Left forelimb (tissue), 1 donor: ENCODE measurements around the gene CHAT.
A peak's percentile ranks its signal among the peaks of the same experiment; 100 is the strongest.

Source experiments
- DNase-seq: peaks from one replicate; pipeline ENCODE4 v3.0.0-alpha.2; 2018; ENCODE audit warnings: low spot score

Gene CHAT

DNA sequence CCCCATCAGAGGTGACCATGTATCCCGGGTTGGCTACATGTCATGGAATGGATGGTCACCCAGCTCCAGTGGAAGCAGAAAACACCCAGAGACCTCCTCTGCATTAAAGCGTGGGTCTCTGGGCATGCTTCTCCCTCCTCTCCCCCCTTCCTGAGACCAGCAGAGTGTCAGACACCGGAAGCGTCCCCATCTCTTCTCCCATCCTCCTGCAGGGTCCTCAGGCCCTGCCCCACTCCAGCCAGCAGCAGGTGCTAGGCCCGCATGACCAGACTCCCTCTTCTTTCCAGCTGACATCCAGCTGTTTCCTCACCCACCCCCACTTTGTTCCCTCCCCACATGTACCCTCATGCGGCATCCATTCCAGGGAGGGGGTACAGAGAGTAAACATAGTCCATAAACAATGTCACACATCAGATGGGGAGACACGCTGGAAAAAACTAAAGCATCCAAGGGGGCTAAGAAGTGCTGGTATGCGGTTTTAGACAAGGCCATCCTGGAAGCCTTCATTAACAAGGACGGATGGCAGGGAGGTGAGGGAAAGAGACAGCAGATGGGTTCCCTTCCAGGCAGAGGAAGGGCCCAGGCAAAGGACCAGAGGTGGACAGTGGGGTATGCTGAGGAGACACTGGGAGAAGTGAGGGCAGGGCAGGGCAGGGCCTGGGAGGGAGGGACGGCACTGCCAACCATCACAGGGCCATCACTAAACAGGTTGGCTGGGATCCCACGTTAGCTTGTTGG lies 16.2 kb upstream of the CHAT start:
- DNase-seq: peak; percentile 41

DNA sequence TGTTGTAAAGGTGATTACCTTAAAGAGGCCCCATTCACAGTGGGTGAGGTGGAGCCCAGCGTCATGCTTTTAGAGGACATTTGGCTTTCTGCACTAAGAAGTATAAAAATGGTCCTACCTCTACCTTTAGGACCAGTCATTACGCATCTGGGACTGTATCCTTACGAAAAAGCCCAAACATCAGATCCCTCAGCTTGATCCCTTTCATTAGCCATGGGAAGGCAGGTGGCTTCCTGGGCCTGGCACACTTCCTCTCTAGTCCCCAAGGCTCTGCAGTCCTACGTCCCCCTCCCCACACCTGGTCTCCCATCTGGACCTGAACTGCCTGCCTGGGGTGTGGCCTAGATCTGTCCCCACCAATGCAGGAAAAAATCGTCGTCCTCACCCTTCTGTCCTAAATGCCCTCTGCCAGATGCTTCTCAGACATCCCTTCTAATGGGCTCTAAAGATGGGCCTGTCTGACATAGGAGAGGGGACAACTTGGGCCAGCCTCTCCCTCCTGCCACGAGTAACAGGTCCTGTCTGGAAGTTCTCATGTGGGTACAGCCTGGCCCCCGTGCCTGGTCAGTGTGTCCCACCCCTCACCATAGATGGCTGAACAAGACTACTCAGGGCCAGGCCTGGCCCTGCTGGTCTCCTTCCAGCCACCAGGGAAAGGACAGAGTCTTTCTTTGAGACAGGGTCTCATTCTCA lies 15.5 kb upstream of the CHAT start:
- DNase-seq: peak; percentile 34

DNA sequence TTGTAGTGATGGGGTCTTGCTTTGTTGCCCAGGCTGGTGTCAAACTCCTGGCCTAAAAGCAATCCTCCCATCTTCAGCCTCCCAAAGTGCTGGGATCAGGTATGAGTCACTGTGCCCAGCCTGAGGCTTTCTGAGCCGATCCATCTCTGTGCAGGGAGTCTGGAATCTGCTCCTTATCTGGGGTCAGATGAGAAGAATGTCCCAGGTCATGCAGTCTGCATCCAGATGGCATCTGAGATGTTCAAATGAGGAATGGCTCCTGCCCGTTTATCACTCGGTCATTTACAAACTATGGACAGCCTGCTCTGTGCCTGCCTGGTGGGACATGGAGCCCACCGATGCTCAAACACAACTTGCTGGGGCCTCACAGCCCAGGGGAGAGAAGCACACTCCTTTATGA lies 14.9 kb upstream of the CHAT start:
- no peak for DNase-seq

DNA sequence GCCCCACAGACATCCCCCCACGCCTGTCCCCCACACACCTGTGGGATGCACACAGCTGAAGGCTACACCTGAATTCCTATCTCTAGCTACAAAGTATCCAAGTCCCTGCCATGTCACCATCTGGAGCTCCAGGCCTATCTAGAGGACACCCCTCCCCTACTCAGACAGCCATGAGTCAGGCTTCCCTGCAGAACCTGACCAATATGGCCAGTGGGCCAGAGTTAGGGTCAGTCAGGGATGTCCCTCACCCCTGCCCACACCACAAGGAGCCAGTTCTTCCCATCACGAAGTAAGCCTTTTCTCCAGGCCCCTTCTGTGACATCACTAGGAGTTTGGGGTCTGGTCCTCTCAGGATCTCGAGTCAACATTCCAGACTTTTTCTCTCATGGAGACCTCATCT lies 14.3 kb upstream of the CHAT start:
- peak; percentile 54 for DNase-seq

DNA sequence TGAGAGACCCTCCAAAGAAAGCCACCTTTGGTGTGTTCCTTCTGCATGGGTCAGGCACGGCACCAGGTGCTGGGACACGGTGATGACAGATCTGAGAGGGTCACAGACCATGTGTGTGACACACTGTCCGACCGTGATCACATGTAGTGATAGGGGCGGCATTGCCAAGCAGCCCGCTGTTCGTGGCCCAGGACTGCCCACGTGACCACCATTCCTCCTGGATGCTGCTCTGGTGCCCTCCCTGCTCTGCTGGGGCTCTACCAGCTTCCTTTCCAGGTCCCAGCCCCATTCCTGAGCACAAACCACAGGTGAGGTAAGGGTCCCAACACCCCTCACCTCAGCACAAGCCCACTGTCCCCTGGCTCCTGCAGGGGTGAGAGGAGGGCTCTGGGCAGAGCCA lies 13.8 kb upstream of the CHAT start:
- peak; percentile 40 for DNase-seq

DNA sequence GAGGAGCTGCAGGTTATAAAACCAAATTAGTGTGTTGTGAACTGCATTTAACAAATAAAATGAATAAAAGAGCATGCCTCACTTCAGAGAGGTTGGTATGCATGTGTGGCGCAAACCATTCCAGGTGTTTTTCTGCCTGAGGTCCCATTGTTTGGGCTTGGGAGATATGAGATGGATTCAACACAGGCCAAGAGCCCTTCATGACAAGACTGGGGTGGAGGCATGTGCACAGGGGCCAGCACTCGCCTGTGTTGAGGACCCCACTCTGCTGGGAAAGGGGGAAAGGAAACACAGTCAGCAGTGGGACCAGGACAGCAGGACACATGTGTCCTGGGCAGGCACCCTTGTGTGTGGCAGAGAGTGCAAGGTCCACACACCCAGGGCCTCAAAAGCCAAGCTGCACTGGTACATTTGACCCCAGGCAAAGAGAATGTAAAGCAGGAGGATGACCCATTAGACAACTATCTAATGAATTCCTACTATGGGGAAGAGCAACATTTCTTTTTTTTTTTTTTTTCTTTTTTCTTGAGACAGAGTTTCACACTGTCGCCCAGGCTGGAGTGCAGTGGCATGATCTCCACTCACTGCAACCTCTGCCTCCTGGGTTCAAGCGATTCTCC lies 12.9 kb upstream of the CHAT start:
- DNase-seq: peak; percentile 47

DNA sequence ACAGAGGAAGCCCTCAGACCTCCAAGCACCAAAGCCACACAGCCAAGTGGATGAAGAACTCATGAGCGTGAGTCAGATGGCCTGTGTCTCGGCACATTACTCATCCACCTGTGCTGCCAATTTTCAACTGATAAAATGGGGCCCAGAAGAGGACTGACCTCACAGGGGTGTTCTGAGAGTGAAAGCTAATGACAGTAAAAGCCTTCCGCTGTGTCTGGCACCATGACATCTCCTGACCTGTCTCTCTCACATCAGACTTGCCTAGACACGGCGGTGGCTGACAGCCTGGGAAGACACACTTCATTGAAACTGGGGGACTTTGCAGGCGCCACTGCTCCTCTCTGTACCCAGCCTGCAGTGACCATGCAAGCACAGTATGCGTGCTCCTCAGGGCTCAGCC lies 12.0 kb upstream of the CHAT start:
- DNase-seq: no peak

DNA sequence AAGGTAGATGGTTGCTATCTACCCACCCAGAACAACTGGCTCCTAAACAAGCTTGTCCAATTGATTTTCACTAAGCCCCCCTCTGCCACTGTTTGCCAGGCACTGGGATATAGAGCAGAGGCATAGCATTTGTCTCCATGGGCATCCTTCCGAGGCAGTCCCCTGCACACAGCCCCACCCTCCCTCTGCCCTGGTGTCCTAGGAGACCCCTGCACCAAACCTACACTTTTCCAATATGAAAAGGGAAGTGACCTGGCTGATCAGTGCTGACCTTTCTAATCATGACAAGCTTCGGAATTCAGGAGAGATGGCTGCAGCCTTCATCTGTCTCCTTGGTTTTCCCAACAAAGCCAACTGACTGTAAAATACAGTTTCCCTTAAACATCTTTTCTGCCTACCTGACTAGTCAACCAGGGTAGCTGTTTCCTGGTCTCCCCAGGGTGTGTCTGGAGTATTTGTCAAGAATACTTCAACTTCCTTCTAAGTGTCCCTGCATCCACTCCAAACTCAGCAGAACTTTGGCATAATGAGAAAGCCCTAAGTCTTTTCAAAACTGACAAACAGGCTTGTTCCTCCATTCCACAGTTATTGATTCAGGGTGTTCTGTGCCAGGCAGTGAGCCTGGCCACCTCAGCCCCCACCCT lies 11.3 kb upstream of the CHAT start:
- peak; percentile 40 for DNase-seq

DNA sequence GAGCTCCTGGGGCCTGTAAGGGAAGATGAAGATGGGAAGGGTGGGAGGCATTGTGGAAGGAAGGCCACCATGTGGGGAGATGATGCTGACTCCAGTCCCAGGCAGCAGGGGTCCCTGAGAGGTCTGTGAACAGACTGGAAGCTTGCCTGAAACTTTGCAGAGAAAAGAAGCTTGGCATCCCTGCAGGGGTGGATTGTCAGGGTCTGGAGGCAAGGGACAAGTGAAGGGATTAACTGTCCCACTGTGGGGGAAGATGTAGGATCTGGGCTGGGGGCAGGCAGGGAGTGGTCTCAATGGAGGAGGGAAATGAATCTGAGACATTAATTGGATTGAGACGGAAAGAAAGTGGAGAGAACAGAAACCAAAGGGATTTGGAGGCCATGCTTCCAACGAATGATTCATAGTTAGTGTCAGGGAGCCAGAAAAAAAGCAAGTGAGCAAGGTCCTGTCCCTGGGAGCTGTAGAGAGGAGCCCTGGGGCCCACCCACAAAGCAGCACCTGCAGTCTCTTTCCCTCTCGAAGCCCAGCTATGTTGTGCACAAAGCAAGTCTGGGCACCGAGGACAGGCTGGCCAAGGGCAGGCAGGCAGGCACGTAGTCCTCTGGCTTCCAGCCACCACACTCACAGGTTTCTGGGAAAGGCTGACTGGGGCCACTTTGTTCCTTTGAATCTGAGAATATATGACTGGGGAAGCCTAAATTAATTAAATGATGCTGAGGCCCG lies 8.5 kb upstream of the CHAT start:
- DNase-seq: no peak

DNA sequence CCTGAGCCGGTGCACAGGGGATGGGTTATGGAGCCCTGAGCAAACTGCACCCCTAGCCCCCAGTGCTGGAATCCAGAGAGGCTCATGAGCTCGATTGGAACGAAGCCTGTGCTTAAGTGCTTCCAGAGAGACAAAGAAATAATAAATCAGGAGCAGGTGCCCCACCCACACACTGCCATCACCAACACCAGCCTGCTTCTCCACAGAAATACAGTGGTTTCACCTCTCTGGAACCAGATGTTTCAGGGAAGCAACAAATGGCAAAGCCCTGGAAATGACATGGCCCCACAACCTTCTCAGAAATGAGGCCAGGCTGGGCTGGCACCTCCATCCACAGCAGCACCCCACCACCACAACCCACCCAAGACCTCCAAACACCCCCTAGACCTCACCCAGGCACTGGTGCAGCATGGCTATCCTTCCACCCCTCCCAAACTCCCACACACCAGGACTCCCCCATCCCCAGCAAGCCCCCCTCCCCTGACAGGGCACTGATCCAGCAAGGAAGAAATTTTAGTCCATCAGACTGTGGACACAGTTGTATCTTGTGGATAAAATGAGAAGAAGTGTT lies 7.8 kb upstream of the CHAT start:
- peak; percentile 52 for DNase-seq

DNA sequence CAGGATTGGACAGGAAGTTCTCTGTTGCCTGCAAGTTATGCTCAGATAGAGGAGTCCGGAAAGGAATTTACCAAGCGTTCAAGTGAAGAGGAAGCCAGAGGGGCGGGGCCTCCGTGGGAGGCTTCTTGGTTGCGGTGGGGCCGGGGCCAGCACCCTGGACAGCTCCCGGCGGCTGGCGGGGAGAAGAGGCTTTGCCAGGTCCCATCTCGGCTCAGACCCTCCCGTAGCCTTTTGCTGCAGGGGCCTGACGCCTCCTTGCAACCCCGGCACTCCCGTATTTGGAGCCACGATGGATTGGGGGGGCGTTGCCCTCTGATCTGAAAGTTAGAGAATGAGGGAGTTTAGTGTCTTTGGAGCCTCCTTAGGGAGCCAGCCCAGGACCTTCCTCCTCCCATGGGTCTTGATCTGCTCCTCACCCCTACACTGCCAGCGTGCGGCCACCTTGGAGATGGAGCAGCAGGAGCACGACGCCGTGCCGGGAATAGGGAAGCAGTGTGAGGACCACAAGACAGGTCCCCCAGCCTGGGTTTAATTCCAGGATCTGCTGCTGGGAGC lies 6.8 kb upstream of the CHAT start:
- peak; percentile 84 for DNase-seq

DNA sequence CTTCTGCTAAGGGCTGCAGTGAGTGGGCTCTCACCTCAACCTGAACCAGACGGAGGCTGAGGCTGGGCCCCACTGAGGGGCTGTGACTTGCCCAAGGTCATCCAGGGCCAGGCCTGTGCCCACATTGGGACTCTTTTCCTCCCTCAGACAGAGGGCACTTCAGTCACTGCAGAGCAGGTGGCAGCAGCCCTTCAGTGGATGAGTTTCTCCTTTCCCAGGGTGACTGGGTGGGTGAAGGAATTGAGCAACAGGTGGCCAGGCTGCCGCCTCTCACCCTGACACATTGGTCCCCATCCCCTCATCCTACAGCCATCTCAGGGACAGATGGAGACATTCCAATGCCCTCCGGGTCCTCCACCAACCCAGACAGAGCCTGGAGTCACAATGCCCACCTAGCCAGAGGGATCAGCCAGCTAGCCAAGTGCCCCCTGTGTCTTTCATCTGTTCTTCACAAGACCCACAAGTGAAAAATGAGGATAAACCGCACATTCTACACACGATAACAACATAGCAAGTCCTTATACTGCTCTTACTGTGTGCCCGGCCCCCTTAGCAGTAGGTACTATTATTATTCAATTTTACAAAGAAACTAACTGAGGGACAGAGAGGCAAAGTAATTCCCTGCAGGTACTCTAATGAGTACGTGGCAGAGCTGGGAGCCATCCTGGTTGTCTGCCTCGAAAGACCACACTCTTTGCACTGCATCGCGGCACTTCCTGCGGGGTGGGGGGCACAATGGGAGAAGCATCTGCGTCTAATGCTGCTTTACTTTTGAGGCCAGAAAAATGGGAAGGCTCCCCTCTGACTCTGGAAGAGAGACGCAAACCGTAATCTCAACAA lies 5.5 kb upstream of the CHAT start:
- DNase-seq: peak; percentile 55

DNA sequence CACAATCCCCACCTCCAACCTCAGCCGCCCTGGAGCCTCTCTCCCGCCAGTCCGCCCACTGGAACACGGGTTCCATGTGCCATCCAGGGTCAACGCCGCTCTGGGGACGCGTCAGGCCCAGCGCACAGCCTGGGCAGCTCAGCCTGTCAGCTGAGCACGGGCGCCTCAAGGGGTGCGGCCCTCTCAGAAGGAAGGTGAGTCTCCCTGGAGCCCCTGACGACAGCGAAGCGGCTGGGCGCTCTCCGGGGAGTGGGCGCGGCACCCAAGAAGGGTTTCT lies 4.9 kb upstream of the CHAT start:
- DNase-seq: peak; percentile 41

DNA sequence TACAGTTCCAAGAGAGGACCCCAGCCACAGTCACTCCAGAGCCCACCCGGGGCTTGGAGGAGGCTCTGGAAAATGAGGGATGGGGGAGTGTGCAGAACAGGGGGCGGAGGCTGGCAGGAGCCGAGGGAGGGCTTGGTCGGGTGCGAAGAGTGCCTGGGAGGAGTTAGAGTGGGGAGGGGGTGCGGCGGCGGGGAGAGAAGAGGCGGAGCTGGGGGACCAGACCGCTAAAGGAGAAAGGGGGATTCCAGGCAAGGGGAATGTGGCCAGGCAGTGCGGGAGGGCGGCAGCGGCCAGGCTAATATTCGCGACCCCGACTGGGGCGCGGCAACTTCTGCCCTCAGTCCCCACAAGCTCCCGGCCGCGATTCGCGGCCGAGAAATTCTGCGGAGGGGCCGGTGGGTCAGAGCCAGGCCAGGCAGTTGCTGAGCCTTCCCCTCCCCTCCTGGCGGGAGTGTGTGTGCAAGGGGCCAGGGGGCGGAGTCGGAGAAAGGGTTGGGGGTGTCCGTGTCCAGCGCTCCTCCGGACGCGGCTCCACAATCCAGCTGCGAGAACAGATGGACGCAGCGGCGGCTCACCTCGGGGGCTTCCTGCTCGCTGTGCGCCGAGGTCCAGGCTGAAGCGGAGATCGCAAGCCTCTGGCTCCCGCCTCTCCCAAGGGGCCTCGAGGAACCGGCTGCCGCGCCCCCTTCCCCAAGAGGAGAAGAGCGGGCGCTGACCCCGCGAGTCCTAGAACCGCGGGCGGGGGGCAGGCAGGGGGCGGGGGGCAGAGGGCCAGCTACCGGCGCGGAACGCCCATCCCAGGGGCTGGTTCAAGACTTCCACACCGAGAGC lies 4.3 kb upstream of the CHAT start:
- DNase-seq: peak; percentile 64

DNA sequence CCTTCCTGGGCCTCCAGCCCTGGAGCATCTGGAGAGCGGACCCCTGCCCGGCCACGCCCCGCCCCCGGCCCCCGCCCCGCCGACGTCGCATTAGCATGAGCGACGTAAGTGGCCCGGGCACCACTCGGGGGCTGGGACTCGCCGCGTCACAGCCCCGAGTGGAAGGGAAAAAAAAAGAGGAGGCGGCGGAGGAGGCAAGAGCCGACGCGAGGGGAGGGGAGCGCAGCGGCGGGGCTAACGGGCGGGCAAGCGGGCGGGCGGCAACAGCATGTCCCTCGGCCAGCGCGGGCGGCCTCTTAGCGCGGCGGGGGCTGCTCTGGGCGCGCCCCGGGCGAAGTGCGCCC lies 3.8 kb upstream of the CHAT start, which contains the start of gene SLC18A3:
Gene SLC18A3, plus strand, starts transcription at position 197 of the 344 bp plus-strand sequence. CDS start 431 bp downstream, outside the sequence.
- DNase-seq: peak; percentile 67

DNA sequence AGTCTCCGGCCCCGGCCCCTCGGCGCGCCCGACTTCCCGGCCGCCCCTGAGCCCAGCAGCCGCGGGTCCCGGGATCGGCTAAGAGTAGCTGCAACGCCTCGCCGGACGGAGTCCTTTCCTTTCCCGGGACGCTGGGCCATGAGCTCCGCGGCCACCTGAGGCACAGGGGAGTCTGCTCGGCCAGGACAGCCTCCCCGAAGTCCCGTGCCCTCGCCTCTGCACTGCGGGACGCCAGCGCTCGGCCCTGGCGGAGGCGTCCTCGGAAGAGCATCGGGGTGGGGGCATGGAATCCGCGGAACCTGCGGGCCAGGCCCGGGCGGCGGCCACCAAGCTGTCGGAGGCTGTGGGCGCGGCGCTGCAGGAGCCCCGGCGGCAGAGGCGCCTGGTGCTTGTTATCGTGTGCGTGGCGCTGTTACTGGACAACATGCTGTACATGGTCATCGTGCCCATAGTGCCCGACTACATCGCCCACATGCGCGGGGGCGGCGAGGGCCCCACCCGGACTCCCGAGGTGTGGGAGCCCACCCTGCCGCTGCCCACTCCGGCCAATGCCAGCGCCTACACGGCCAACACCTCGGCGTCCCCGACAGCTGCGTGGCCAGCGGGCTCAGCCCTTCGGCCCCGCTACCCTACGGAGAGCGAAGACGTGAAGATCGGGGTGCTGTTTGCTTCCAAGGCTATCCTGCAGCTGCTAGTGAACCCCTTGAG lies 3.2 kb upstream of the CHAT start:
- peak; percentile 44 for DNase-seq

DNA sequence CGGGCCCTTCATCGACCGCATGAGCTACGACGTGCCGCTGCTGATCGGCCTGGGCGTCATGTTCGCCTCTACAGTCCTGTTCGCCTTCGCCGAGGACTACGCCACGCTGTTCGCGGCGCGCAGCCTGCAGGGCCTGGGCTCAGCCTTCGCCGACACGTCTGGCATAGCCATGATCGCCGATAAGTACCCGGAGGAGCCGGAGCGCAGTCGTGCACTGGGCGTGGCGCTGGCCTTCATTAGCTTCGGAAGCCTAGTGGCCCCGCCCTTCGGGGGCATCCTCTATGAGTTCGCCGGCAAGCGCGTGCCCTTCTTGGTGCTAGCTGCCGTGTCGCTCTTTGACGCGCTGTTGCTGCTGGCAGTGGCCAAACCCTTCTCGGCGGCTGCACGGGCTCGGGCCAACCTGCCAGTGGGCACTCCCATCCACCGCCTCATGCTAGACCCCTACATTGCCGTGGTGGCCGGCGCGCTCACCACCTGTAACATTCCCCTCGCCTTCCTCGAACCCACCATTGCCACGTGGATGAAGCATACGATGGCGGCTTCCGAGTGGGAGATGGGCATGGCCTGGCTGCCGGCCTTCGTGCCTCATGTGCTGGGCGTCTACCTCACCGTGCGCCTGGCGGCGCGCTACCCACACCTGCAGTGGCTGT lies 2.5 kb upstream of the CHAT start:
- peak; percentile 60 for DNase-seq

DNA sequence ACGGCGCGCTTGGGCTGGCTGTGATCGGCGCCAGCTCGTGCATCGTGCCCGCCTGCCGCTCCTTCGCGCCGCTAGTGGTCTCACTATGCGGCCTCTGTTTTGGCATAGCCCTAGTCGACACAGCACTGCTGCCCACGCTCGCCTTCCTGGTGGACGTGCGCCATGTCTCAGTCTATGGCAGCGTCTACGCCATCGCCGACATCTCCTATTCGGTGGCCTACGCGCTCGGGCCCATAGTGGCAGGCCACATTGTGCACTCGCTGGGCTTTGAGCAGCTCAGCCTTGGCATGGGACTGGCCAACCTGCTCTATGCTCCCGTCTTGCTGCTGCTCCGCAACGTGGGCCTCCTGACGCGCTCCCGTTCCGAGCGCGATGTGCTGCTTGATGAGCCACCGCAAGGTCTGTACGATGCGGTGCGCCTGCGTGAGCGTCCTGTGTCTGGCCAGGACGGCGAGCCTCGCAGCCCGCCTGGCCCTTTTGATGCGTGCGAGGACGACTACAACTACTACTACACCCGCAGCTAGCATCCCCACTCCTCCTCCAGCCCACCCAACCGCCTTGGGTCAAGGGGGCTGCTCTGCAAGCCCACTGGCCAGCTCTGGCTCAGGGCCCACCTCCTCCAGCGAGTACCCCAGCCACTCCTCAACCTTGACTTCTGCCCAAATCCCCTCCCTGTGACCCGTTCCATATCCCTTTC lies 1.9 kb upstream of the CHAT start:
- DNase-seq: peak; percentile 59
